ENCODE data around the gene RADIL.

RADIL gene

DNA sequence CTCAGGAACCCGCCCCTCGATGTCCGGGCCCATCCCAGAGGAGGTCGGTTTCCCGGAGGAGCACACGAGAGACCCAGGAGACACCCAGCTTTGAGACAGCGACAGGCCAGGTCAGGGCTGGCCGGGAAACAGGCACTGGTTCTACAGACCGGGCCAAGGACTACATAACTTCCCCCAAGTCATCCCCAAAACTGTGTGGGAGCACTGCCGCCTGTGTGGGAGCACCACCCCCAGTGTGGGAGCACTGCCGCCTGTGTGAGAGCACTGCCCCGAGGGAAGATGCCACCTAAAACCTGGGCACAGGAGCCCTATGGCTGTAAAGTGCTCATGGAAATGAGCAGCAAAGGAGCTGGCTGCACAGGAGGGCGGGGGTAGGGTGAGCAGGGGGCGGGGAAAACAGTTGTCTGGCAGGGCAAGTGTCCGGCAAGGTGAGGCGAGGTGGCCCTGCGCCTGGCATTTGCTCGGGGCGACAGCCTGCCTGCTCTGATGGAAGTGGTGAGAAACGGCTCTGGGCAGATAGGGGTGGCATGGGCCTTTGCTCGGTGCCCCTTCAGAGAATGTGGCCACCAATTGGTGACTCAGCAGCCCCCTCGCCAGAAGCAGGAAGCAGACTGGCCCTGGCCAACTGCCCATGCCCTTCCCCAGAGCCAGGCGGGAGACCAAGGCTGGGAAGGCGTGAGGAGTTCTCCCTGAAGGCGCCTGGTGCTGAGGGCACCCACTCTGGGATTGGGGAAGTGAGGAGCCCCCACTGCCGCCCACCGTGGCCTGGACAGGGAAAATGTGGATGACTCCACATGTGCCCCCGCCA lies 47.9 kb downstream of the RADIL start:
- TF ChIP-seq, protein P1, sequence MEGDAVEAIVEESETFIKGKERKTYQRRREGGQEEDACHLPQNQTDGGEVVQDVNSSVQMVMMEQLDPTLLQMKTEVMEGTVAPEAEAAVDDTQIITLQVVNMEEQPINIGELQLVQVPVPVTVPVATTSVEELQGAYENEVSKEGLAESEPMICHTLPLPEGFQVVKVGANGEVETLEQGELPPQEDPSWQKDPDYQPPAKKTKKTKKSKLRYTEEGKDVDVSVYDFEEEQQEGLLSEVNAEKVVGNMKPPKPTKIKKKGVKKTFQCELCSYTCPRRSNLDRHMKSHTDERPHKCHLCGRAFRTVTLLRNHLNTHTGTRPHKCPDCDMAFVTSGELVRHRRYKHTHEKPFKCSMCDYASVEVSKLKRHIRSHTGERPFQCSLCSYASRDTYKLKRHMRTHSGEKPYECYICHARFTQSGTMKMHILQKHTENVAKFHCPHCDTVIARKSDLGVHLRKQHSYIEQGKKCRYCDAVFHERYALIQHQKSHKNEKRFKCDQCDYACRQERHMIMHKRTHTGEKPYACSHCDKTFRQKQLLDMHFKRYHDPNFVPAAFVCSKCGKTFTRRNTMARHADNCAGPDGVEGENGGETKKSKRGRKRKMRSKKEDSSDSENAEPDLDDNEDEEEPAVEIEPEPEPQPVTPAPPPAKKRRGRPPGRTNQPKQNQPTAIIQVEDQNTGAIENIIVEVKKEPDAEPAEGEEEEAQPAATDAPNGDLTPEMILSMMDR (IDR thresholded peaks at IDR 0.05; ENCODE audit: low read depth, low read length, missing control alignments) = no peak
- H3K4me3 ChIP-seq (ENCODE audit: low read depth, low read length) = no peak overlapping the region
- DNase-seq (ENCODE audit: low read depth) = no peak

- no peak for DNase-seq (ENCODE audit: low read depth)
- TF ChIP-seq, protein P1 (IDR thresholded peaks at IDR 0.05; ENCODE audit: low read depth, low read length, missing control alignments) = no peak
- H3K4me3 ChIP-seq (ENCODE audit: low read depth, low read length) = no peak overlapping the region
Measured at GRCh38 chr7:4834601-4835397, 48.7 kb downstream of the RADIL start.

DNA sequence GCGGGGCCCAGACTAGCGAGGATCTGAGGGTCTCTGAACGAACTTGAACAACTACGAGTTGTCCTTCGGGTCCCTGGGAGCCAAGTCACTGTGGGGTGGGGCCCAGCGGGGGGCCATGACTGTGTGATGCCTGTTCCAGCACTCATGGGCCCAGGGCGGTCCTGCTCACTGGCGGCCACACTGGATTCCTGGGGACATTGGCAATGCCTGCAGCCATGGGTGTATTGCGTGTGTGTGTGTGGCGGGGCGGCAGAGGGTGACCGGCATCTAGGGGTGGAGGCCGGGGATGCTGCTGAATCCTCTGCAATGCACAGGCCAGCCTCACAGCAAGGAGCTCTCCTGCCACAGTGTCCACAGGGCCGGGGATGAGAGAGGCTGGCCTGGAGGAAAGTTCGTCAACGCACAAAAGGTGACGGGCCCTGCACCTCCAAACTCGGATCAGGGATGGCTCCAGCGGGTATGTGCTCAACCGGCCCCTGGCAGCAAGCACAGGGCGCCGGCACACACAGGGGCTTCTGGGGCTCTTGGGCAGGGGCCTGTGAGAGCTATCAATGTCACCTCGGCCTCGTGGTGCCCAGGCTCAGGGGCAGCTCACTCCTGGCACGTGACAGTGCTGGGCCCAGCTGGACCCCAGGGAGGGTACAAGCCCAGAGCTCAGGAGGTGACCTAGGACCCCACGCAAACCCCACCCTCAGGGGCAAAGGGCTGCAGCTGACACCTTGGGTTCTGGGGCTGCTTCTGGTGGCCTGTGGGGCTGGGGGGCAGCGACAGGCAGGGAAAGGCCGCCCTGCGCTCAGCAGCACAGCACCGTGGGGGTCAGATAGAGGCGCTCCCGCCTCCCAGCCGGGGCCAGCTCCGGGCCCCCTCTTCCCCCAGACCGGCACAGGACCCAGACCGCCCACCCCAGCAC lies 49.6 kb downstream of the RADIL start:
- H3K4me3 ChIP-seq (ENCODE audit: low read depth, low read length) = no peak overlapping the region
- TF ChIP-seq, protein P1 (IDR thresholded peaks at IDR 0.05; ENCODE audit: low read depth, low read length, missing control alignments) = no peak

DNA sequence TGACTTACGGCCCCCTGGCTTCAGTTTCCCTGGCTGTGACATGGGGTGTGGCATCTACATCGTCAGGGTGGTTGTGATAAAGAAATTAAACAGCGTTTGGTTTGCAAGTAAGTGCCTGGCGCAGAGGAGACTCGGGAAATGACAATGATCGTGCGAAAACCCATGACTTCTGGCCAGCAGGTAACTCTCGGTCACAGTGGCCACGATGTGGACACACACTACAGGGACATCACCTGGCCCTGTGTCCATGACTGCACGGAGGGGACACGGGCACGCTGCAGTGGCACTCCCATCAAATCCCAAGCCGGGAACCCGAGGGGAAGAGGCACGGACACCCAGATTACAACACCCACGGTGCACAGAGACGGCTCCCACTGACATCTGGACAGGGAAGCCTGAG lies 50.3 kb downstream of the RADIL start:
- TF ChIP-seq, protein P1 (IDR thresholded peaks at IDR 0.05; ENCODE audit: low read depth, low read length, missing control alignments) = no peak
- no peak overlapping the region for H3K4me3 ChIP-seq (ENCODE audit: low read depth, low read length)
- no peak for DNase-seq (ENCODE audit: low read depth)

More for the DNA sequence above, 49.6 kb downstream of the RADIL start:
- no peak for DNase-seq (ENCODE audit: low read depth)

DNA sequence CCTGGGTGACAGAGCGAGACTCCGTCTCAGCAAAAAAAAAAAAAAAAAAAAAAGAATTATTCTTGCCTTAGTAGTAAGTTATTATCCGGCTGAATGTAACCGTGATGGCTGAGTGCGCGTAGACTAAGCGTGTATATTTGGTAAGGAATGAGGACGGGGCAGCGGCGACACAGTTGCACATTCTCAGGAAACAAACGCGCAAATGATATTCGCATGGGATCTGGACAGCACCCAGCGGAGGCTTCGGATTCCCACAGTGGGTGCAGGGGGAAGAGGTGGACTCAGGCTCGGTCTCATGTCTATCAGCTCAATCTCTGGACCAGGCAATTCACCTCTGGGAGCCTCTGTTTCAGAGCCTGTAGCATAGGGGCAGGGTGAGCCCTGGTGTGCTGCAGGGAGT lies 50.8 kb downstream of the RADIL start:
- H3K4me3 ChIP-seq (ENCODE audit: low read depth, low read length) = no peak overlapping the region
- TF ChIP-seq, protein P1 (IDR thresholded peaks at IDR 0.05; ENCODE audit: low read depth, low read length, missing control alignments) = no peak
- DNase-seq (ENCODE audit: low read depth) = no peak

DNA sequence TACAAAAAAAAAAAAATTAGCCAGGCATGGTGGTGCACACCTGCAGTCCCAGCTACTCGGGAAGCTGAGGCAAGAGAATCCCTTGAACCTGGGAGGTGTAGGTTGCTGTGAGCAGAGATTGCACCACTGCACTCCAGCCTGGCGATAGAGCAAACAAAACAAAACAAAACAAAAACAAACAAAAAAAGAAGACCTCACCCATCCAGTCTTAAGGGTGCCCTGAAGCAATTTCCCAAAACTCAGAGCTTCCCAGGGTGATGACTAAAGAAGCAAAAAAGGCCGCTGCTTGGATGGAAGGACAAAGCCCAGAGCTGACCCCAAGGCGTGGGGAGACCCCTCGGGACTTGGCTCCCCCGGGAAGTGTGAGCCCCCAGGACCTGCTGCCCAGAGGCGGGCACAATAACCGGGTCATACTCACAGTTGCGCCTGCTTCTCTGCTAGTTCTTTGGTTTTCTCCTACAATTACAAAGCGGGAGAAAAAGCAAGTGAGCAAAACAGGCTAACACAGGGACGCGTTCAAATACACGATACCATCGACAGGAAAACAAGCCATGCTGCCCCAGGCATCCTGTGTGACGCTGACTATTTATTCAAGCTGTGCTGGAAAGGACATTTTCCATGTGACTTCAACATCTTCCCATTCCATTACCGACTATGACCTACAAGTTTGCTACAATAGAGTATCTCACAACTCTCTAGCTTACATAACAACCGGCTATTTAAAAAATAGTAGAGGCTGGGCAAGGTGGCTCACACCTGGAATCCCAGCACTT lies 51.6 kb downstream of the RADIL start:
- TF ChIP-seq, protein P1 (IDR thresholded peaks at IDR 0.05; ENCODE audit: low read depth, low read length, missing control alignments) = no peak
- DNase-seq (ENCODE audit: low read depth) = no peak
- no peak overlapping the region for H3K4me3 ChIP-seq (ENCODE audit: low read depth, low read length)

Measured in GM12864 (cell line).